ENCODE measurements around the gene CA12.

DNA sequence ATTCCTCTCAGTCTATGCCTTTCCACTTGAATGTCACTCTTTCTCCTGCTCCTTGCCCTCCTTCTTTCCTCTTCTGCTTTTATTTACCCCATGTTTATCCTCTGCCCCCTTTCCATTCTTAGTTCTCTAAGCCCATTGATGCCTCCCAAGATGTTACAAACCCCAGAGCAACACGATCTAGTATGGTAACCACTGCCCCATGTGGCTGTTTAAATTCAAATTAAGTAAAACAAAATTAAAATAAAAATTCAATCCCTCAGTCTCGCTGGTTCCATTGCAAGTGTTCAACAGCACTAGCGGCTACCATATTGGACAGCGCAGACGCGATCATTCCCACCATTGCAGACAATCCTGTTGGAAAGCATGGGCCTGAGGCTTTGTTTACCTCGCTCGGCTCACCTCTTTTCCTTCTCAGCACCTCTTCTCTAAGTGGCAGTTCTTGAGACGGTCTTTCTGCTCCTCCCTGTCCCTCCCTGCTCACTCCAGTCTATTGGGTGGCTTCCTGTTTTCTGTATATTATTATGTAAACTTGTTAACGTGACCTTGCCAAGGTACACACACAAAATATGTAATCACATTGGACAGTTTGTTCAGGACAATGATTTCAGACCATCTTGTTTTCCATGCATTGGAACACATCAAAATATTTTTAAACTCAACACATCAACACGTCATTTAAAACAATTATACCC is 21.8 kb upstream of the CA12 start:
- TF ChIP-seq GATA3 (IDR thresholded peaks at IDR 0.05; ENCODE audit: low read depth, low read length) (no peak), GATA2 (IDR thresholded peaks at IDR 0.05; ENCODE audit: low read depth, low read length) (no peak)

All from SH-SY5Y (cell line).